Measurements from ENCODE around the gene GHITM. TPM values are rescaled to one million over a fixed set of nuclear protein-coding genes. Genes with fewer than 3 reads are reported as not detected.
"Not testable (repeated sequence)": the region's sequence is repeated elsewhere in the genome, so short reads cannot be mapped to it uniquely, and the experiment has no call there.

The GHITM gene
- total RNA-seq, 2 experiments from 2014 or later = 101 to 112 TPM

DNA sequence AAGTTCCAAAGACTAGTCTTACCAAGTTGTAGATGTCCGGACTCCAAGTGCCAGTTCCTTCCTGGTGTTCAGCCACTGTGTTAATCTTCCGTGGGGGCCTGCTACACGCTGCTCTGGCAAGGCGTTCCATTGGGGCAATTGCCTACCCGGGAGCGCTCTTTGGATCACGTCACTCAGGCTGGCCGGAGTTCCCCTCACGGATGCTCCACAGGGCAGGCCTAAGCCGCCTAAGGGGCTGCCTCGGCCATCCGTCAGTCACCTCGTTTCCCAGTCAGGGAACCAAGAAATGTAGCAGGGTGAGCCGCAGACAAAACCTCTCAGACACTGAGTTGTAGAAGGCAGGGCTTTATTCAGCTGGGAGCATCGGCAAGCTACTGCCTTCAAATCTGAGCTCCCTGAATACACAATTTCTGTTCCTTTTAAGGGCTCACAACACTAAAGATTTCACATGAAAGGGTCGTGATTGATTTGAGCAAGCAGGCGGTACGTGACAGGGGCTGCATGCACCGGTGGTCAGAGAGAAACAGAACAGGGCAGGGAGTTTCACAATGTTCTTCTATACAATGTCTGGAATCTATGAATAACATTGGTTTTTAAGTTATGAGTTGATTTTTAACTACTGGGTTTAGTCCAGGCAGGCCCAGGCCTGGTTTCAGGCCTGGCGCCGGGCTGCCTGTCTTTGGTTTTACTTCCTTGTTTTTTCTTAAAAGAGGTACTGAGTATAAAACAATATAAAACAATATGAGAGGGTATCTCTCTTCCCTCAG lies 32.6 kb downstream of the GHITM start:
- H3K27ac Mint-ChIP-seq = not testable (repeated sequence)

DNA sequence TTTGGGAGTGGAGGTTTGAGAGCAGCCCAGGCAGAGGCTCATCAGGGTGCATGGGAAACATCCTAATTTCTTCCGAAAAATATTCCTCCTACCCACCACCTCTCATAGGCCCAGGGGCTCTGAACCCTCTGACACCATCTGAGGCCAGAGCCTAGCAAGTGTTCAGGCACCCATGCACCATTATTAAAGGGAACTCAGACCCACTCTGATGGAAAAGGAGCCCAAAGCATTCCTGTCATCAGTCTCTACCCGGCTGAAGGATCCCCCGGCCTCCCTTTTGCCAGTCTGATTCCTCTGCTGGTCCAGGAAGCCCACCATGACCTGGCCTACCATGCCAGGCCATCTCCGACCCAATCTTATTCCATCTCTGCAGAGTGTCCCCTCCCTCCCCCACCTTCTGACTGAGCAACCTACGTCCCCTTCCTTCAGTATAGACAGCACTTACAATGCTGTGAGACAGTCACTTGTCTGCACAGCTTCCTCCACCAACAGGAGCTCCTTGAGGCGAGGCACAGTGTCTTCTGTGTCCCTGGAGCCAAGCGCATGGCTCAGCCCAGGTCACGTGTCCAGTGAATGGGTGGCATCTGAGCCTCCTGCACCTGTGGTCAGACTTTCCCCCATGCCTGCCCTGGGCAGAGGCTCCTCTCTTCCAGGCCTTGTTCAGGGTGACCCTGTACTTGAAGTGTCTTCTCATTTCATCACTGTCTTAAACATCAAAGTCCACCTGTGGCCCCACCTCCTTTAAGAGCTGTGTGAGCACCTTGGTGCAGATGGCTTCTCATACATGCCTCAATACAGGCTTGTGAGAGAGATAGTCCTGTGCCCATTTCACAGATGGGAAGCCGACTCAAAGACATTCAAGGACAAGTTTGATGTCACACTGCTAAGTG lies 33.4 kb downstream of the GHITM start:
- ChIA-PET POLR2A (no interaction called here), CTCF (interaction anchor here (1.4 kb wide), 1 partner anchor 25 kb away, joined by 4 read pairs; no protein-coding TSS in a partner anchor)
- Mint-ChIP-seq H3K27ac (no peak overlapping the region), H3K36me3 (ENCODE audit: low read depth) (no peaks in the 10 kb centered on the region), H3K4me3 (no peak overlapping the region), H3K4me1 (no peaks in the 10 kb centered on the region), H3K9me3 (no peaks in the 10 kb centered on the region), H3K27me3 (no peaks in the 10 kb centered on the region)
- DNase-seq = no peak

More for the DNA sequence above, 32.6 kb downstream of the GHITM start:
- POLR2A ChIA-PET; H3K9me3 Mint-ChIP-seq; H3K4me1 Mint-ChIP-seq; DNase-seq; H3K27me3 Mint-ChIP-seq; H3K4me3 Mint-ChIP-seq; CTCF ChIA-PET; H3K36me3 Mint-ChIP-seq (ENCODE audit: low read depth): not testable (repeated sequence)

DNA sequence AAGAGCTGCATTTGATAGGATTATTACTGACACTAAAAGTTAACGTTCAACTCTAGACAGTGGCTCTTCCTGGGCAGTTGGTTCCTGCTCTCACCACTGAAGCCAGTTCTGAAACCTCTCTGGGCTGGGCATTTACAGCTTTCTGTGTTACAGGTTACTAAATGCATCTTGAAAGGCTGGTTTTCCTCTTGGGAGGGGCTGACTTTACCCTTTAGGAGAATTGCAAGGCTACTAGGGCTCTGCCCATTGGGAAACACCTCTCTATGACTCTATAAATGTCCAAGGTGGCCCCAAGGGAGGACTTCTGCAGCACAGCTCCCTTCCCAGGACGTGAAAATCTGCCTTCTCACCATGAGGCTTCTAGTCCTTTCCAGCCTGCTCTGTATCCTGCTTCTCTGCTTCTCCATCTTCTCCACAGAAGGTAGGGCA lies 34.2 kb downstream of the GHITM start, which contains the start of gene GPR15LG:
Gene GPR15LG, plus strand, starts transcription at position 301 of the 429 bp plus-strand sequence. Its CDS starts 51 bp downstream, at position 352.
- H3K9me3 Mint-ChIP-seq = no peaks in the 10 kb centered on the region
- no peaks in the 10 kb centered on the region for H3K36me3 Mint-ChIP-seq (ENCODE audit: low read depth)
- POLR2A ChIA-PET = no interaction called here
- no peak within 1 kb of the TSS for H3K27ac Mint-ChIP-seq
- CTCF ChIA-PET = interaction anchor here (1.4 kb wide), 1 partner anchor 26 kb away, joined by 4 read pairs; no protein-coding TSS in a partner anchor
- H3K4me1 Mint-ChIP-seq = no peaks in the 10 kb centered on the region
- H3K4me3 Mint-ChIP-seq = no peak within 1 kb of the TSS
- no peaks in the 10 kb centered on the region for H3K27me3 Mint-ChIP-seq
- DNase-seq = no peak

DNA sequence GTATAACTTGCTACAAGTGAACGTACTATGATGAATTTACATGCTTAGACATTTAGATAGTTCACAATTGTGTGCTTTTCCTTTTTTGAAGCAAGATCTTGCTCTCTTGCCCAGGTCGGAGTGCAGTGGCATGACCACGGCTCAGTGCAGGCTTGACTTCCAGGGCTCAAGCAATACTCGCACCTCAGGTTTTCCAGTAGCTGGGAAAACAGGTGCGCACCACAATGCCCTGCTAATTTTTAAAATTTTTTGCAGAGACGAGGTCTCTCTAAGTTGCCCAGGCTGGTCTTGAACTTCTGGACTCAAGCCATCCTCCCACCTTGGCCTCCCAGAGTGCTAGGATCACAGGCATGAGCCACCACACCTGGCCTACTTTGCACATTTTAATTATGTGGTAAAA lies 36.1 kb downstream of the GHITM start:
- no peak overlapping the region for H3K27ac Mint-ChIP-seq
- no peak for DNase-seq
- no peaks in the 10 kb centered on the region for H3K27me3 Mint-ChIP-seq
- POLR2A ChIA-PET = no interaction called here
- H3K9me3 Mint-ChIP-seq = no peaks in the 10 kb centered on the region
- no peak overlapping the region for H3K4me3 Mint-ChIP-seq
- H3K36me3 Mint-ChIP-seq (ENCODE audit: low read depth) = no peaks in the 10 kb centered on the region
- no peaks in the 10 kb centered on the region for H3K4me1 Mint-ChIP-seq
- CTCF ChIA-PET = no interaction called here

DNA sequence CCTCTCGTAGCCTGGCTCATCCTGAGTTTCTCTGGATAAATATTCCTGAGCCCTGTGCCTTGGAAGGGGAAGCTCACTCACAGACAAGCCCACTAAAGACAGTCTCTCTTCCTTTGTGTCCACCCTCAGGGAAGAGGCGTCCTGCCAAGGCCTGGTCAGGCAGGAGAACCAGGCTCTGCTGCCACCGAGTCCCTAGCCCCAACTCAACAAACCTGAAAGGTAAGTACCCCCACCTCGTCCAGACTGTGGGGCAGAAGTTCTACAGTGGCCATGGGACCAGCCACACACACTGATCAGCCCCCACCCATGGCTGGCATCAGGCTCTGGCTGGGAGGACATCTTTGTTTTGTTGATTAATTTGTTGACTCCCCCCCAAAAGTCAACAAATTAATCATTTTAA lies 37.0 kb downstream of the GHITM start:
- ChIA-PET CTCF (interaction anchor here (1.6 kb wide), 1 partner anchor 18 kb away, joined by 3 read pairs; no protein-coding TSS in a partner anchor), POLR2A (no interaction called here)
- H3K27ac Mint-ChIP-seq = peak overlapping the region; percentile 76
- no peak overlapping the region for H3K4me3 Mint-ChIP-seq
- H3K36me3 Mint-ChIP-seq (ENCODE audit: low read depth) = no peaks in the 10 kb centered on the region
- no peaks in the 10 kb centered on the region for H3K4me1 Mint-ChIP-seq
- no peaks in the 10 kb centered on the region for H3K9me3 Mint-ChIP-seq
- DNase-seq = no peak
- no peaks in the 10 kb centered on the region for H3K27me3 Mint-ChIP-seq

DNA sequence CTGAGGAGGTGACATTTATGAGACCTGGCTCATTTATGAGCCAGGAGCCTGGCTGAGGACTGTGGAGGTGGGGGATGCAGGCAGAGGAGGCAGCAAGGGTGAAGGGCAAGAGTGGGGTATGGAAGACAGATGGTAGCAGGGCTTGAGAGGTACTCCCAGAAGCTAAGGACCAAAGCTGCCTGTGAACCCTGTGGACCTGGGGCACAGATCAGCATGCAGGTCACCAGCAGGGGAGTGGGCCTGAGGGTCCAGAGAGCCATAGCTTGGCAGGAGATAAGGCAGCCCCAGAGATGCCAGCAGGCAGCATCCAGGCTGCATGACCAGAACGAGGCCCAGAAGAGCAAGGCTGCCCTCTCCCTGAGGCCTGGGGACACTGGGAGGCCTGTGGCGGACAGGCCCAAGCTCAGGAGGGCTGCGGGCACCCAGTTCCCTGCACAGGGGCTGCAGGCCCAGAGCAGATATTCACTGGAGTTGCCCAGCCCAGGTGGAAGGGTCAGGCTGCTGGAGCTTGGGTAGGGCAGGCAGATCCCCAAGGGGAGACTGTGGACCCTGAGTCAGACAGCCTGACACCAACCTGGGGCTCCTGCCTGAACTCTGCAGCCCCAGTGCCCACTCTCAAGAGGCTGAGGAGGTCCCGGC lies 37.6 kb downstream of the GHITM start:
- DNase-seq = no peak
- CTCF ChIA-PET = interaction anchor here (1.0 to 1.6 kb wide), 3 partner anchors 10 to 39 kb away, joined by 3 to 5 read pairs (median 3); no protein-coding TSS in a partner anchor
- Mint-ChIP-seq H3K27ac (peak overlapping the region; percentile 76), H3K4me3 (no peak overlapping the region), H3K9me3 (no peaks in the 10 kb centered on the region), H3K27me3 (no peaks in the 10 kb centered on the region), H3K4me1 (no peaks in the 10 kb centered on the region), H3K36me3 (ENCODE audit: low read depth) (no peaks in the 10 kb centered on the region)
- POLR2A ChIA-PET = interaction anchor here (0.7 to 1.0 kb wide), 2 partner anchors 20 to 58 kb away, joined by 3 read pairs; no protein-coding TSS in a partner anchor

DNA sequence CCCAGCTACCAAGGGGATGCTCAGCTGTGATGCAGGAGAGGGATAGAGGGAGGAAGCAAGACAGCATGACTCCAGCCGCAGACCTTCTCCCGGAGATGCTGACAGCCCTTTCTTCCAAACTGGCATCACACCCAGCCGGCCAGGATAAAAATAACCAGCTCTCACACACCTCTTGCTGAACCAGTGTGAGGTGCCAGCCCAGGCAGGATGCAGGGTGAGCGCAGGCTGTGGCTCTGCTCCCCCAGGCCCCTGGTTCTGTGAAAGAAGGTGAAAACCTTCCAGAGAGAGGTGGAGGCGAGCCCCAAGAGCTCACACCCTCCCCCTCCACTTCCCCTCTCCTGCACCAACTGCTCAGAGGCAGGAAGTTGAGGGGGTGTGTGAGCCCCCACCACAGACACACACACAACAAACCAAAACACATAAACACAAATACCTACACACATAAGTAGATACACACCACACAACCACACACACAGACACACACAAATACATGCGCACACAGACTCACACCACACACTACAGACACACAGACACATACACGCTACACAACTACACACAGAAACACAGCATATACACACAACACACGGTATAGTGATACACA lies 38.3 kb downstream of the GHITM start:
- ChIA-PET POLR2A (interaction anchor here (0.7 to 1.0 kb wide), 2 partner anchors 20 to 58 kb away, joined by 3 read pairs; no protein-coding TSS in a partner anchor), CTCF (interaction anchor here (1.0 to 1.6 kb wide), 3 partner anchors 11 to 39 kb away, joined by 3 to 5 read pairs (median 3); no protein-coding TSS in a partner anchor)
- no peak overlapping the region for H3K27ac Mint-ChIP-seq

DNA sequence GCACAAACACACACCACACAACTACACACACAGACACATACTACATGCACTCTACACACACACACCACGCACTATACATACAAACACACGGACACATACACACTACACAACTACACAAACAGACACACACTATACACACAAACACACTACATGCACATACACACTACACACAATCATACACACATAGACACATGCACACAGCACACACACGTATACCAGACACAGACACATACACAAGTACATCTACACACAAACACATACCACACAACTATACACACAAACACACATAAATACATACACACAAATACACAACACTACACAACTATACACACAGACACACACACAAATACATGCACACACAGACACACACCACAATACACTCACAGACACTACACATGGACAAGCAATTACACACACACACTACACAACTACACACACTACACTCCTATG lies 38.9 kb downstream of the GHITM start:
- Mint-ChIP-seq H3K36me3 (ENCODE audit: low read depth) (no peaks in the 10 kb centered on the region), H3K4me1 (no peaks in the 10 kb centered on the region), H3K9me3 (no peaks in the 10 kb centered on the region), H3K27me3 (no peaks in the 10 kb centered on the region), H3K27ac (no peak overlapping the region), H3K4me3 (no peak overlapping the region)
- no peak for DNase-seq
- ChIA-PET CTCF (interaction anchor here (1.0 to 1.6 kb wide), 3 partner anchors 11 to 40 kb away, joined by 3 to 5 read pairs (median 3); no protein-coding TSS in a partner anchor), POLR2A (interaction anchor here (1.0 kb wide), 1 partner anchor 21 kb away, joined by 3 read pairs; no protein-coding TSS in a partner anchor)

More for the DNA sequence above, 38.3 kb downstream of the GHITM start:
- no peaks in the 10 kb centered on the region for H3K9me3 Mint-ChIP-seq
- no peaks in the 10 kb centered on the region for H3K36me3 Mint-ChIP-seq (ENCODE audit: low read depth)
- no peak overlapping the region for H3K4me3 Mint-ChIP-seq
- peak; percentile 74 for DNase-seq
- H3K27me3 Mint-ChIP-seq = no peaks in the 10 kb centered on the region
- no peaks in the 10 kb centered on the region for H3K4me1 Mint-ChIP-seq

DNA sequence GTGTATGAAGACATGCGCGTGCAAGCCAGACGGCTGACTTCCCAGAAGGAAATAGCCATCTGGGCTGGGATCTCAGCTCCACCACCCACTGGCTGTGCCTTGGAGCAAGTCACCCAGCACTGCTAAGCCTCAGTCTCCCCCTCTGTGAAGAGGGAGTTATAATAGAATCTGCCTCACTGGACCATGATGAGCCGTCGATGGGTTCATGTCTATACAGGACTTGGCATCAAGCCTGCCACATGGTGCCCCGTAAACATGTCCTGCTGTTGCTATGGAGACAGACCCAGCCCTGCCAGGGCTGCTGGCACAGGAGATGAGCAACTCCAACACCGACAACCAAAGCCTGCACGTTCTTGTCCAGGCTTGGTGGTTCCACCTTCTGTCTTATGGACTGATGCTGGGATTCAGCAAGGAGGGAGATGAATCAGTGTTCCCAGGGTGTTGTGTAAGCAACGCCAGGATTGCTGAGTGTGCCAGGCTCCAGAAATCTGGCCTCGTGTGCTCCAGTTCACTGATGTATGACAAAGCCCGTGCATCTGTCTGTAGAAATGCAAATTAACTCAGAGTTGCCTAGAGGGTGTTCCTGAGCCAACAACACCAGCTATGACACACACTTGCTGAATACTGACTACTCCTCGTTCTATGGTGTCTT lies 39.9 kb downstream of the GHITM start:
- Mint-ChIP-seq H3K27ac (no peak overlapping the region), H3K36me3 (ENCODE audit: low read depth) (no peaks in the 10 kb centered on the region), H3K4me1 (no peaks in the 10 kb centered on the region), H3K4me3 (no peak overlapping the region), H3K27me3 (no peaks in the 10 kb centered on the region), H3K9me3 (no peaks in the 10 kb centered on the region)
- ChIA-PET CTCF (no interaction called here), POLR2A (interaction anchor here (0.6 kb wide), 1 partner anchor 8 kb away, joined by 3 read pairs; no protein-coding TSS in a partner anchor)
- peak; percentile 31 for DNase-seq

DNA sequence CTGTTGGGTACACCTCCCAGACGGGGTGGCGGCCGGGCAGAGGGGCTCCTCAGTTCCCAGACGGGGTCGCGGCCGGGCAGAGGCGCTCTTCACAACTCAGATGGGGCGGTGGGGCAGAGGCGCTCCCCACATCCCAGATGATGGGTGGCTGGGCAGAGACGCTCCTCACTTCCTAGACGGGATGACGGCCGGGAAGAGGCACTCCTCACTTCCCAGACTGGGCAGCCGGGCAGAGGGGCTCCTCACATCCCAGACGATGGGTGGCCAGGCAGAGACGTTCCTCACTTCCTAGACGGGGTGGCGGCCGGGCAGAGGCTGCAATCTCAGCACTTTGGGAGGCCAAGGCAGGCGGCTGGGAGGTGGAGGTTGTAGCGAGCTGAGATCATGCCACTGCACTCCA lies 41.1 kb downstream of the GHITM start:
- H3K27ac Mint-ChIP-seq; H3K36me3 Mint-ChIP-seq (ENCODE audit: low read depth); H3K4me1 Mint-ChIP-seq; POLR2A ChIA-PET; DNase-seq; H3K4me3 Mint-ChIP-seq; CTCF ChIA-PET; H3K9me3 Mint-ChIP-seq; H3K27me3 Mint-ChIP-seq: not testable (repeated sequence)

DNA sequence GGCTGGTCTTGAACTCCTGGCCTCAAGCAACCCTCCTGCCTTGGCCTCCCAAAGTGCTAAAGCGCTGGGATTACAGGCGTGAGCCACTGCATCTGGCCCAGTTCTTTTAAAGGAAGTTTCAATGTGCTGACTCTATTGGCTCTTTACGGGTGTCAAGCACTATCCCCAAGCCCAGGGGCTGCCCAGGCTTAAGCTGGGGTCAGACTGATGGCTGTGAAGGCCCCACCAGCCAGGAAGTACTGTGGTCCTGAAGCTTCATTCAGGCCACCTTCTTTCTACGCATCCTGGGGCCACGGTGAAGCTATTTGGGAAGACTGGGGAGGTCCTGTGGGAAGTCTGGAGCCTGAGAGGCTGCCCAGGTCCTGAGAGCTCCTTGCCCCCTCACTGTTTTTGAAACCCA lies 42.3 kb downstream of the GHITM start:
- H3K36me3 Mint-ChIP-seq (ENCODE audit: low read depth) = no peaks in the 10 kb centered on the region
- H3K27ac Mint-ChIP-seq = no peak overlapping the region
- CTCF ChIA-PET = interaction anchor here (1.3 to 1.5 kb wide), 2 partner anchors 14 to 33 kb away, joined by 4 read pairs; no protein-coding TSS in a partner anchor
- H3K4me3 Mint-ChIP-seq = no peak overlapping the region
- POLR2A ChIA-PET = interaction anchor here (0.5 kb wide), 1 partner anchor 111 kb away, joined by 3 read pairs; no protein-coding TSS in a partner anchor
- H3K9me3 Mint-ChIP-seq = no peaks in the 10 kb centered on the region
- H3K4me1 Mint-ChIP-seq = peaks cover 7% of the 10 kb centered on the region
- no peak for DNase-seq
- no peaks in the 10 kb centered on the region for H3K27me3 Mint-ChIP-seq
